H7 (cell line): ENCODE data around the gene COQ4. TPM values are rescaled to one million over a fixed set of nuclear protein-coding genes. Genes with fewer than 3 reads are reported as not detected.

Experiments
- DNase-seq: peaks from one replicate; pipeline ENCODE4 v3.0.0; 2012
- H3K27me3 ChIP-seq: 2 replicates; pipeline ENCODE4 v1.6.0; 2011; ENCODE audit warnings: mild to moderate bottlenecking, low read length; ENCODE audit not compliant: control insufficient read depth, insufficient read depth
- H3K36me3 ChIP-seq: replicated peaks from 2 replicates; pipeline ENCODE4 v1.5.1; 2011; ENCODE audit warnings: low read length; ENCODE audit not compliant: control insufficient read depth, insufficient read depth
- H3K4me3 ChIP-seq: 2 replicates; pipeline ENCODE4 v1.5.1; 2011; ENCODE audit warnings: low read depth, mild to moderate bottlenecking, control low read depth, low read length, moderate library complexity; ENCODE audit not compliant: insufficient read depth
- total RNA-seq: library from RNA; depleted of rRNA; stranded (reverse); fragments of >200 nt; shearing (Covaris generic); gene quantifications from 2 replicates; pipeline ENCODE4 v1.2.3, GENCODE V29; 2014; rRNA removed

Gene COQ4
- total RNA-seq, 1 experiment from 2014 or later, result 55.3 TPM

- Histone ChIP-seq H3K36me3 (no peaks in the 10 kb centered on the region), H3K27me3 (peaks cover 8% of the 10 kb centered on the region), H3K4me3 (peak within 1 kb of the TSS; percentile 61)
- DNase-seq, result peak; percentile 98
Observed at GRCh38 chr9:128370752-128371629, 48.4 kb downstream of the COQ4 start, which contains the start of gene URM1. TSS of gene URM1 (plus strand) at chr9:128371374. CDS start at chr9:128371381, 7 bp downstream.

GRCh38 chr9:128371630-128372117 is 49.0 kb downstream of the COQ4 start:
- no peak for DNase-seq
- peaks cover 4% of the 10 kb centered on the region for H3K27me3 ChIP-seq
- peak overlapping the region; percentile 61 for H3K4me3 ChIP-seq

GRCh38 chr9:128372188-128372641 is 49.6 kb downstream of the COQ4 start:
- Histone ChIP-seq H3K36me3 (no peaks in the 10 kb centered on the region), H3K27me3 (no peaks in the 10 kb centered on the region; the same call in 1 of the 2 replicates), H3K4me3 (peak overlapping the region; percentile 61)
- DNase-seq, result no peak

More at GRCh38 chr9:128371630-128372117, 49.0 kb downstream of the COQ4 start:
- H3K36me3 ChIP-seq, result no peaks in the 10 kb centered on the region

GRCh38 chr9:128372784-128373183 is 50.1 kb downstream of the COQ4 start:
- Histone ChIP-seq H3K36me3 (no peaks in the 10 kb centered on the region), H3K4me3 (no peak overlapping the region), H3K27me3 (no peaks in the 10 kb centered on the region; the same call in 1 of the 2 replicates)
- no peak for DNase-seq

GRCh38 chr9:128374221-128374675 is 51.6 kb downstream of the COQ4 start:
- H3K36me3 ChIP-seq, result peaks cover 2% of the 10 kb centered on the region; the same call in 1 of the 2 replicates
- no peaks in the 10 kb centered on the region for H3K27me3 ChIP-seq
- H3K4me3 ChIP-seq, result no peak overlapping the region
- DNase-seq, result no peak

- Histone ChIP-seq H3K27me3 (no peaks in the 10 kb centered on the region), H3K4me3 (no peak overlapping the region), H3K36me3 (peaks cover 2% of the 10 kb centered on the region; the same call in 1 of the 2 replicates)
- no peak for DNase-seq
Observed at GRCh38 chr9:128375865-128376264, 53.2 kb downstream of the COQ4 start.

GRCh38 chr9:128382261-128382660 is 59.6 kb downstream of the COQ4 start:
- Histone ChIP-seq H3K36me3 (peaks cover 2% of the 10 kb centered on the region), H3K4me3 (no peak overlapping the region), H3K27me3 (peaks cover 19% of the 10 kb centered on the region)
- DNase-seq, result no peak

GRCh38 chr9:128383007-128383753 is 60.5 kb downstream of the COQ4 start:
- H3K36me3 ChIP-seq, result peaks cover under 1% of the 10 kb centered on the region
- H3K4me3 ChIP-seq, result no peak overlapping the region
- peak; percentile 90 for DNase-seq
- H3K27me3 ChIP-seq, result peaks cover 19% of the 10 kb centered on the region

Other genes starting within 250 kb of the COQ4 start
- gene PTGES2, start 195.1 kb upstream of the COQ4 start, total RNA-seq, result 143 and 197 TPM in 2 replicates
- 1.4 TPM in 1 of 2 replicates, not detected in the other for gene LCN2, start 173.4 kb upstream of the COQ4 start, total RNA-seq
- 121 and 130 TPM in 2 replicates for gene BBLN, start 162.6 kb upstream of the COQ4 start, total RNA-seq
- gene CIZ1, start 131.3 kb upstream of the COQ4 start, total RNA-seq, result 36.8 and 41.0 TPM in 2 replicates
- 16.9 and 35.0 TPM in 2 replicates for gene DNM1, start 119.5 kb upstream of the COQ4 start, total RNA-seq
- gene GOLGA2, start 46.8 kb upstream of the COQ4 start, total RNA-seq, result 34.4 and 48.7 TPM in 2 replicates
- gene SWI5, start 46.6 kb upstream of the COQ4 start, total RNA-seq, result 36.3 and 53.3 TPM in 2 replicates
- gene TRUB2, start 392 bp upstream of the COQ4 start, total RNA-seq, result 35.5 and 51.9 TPM in 2 replicates
- gene SLC27A4, start 17.7 kb downstream of the COQ4 start, total RNA-seq, result 26.2 and 39.0 TPM in 2 replicates
- 74.3 and 99.6 TPM in 2 replicates for gene URM1, start 48.5 kb downstream of the COQ4 start, total RNA-seq
- 12.6 and 15.5 TPM in 2 replicates for gene CERCAM, start 98.0 kb downstream of the COQ4 start, total RNA-seq
- gene ODF2, start 133.2 kb downstream of the COQ4 start, total RNA-seq, result 12.0 and 15.8 TPM in 2 replicates
- 21.2 and 24.5 TPM in 2 replicates for gene GLE1, start 181.9 kb downstream of the COQ4 start, total RNA-seq
- 124 and 132 TPM in 2 replicates for gene SPTAN1, start 229.7 kb downstream of the COQ4 start, total RNA-seq